Coronary artery (tissue), 2 donors: ENCODE data around the gene HS1BP3.

ENCODE experiments used
- DNase-seq: peaks from one replicate; pipeline ENCODE4 v3.0.0-alpha.2; 2017; ENCODE audit warnings: low spot score
- H3K27ac ChIP-seq, 2 donors: fragments of 200-600 bp; sonication (generic); one replicate each; pipeline ENCODE4 v1.5.1; 2016 to 2019
- H3K4me3 ChIP-seq: fragments of 200-600 bp; sonication (generic); 2 replicates; pipeline ENCODE4 v1.5.1; 2016; ENCODE audit warnings: mild to moderate bottlenecking, moderate library complexity
- TF ChIP-seq, protein P1 (sequence below): fragments of 200-600 bp; sonication (generic); IDR thresholded peaks from one replicate; pipeline ENCODE4 v1.5.1; 2019; ENCODE audit warnings: antibody characterized with exemption

Gene HS1BP3

DNA sequence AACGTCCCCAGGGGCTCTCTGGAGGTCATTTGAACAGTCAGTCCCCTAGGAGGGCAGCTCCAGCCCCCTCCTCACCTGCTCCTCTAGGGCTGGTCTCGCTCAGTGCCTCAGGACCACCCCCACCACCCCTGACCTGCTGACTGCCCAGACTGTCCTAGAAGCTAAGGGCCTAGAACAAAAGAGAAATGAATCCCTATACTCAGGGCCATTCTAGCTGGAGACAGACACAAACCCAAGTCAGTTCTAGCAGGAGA lies 83.0 kb downstream of the HS1BP3 start:
- peak overlapping the region in 1 of 2 donors; percentile 79 for H3K27ac ChIP-seq
- H3K4me3 ChIP-seq: no peak overlapping the region
- no peak for DNase-seq
- TF ChIP-seq, protein P1, sequence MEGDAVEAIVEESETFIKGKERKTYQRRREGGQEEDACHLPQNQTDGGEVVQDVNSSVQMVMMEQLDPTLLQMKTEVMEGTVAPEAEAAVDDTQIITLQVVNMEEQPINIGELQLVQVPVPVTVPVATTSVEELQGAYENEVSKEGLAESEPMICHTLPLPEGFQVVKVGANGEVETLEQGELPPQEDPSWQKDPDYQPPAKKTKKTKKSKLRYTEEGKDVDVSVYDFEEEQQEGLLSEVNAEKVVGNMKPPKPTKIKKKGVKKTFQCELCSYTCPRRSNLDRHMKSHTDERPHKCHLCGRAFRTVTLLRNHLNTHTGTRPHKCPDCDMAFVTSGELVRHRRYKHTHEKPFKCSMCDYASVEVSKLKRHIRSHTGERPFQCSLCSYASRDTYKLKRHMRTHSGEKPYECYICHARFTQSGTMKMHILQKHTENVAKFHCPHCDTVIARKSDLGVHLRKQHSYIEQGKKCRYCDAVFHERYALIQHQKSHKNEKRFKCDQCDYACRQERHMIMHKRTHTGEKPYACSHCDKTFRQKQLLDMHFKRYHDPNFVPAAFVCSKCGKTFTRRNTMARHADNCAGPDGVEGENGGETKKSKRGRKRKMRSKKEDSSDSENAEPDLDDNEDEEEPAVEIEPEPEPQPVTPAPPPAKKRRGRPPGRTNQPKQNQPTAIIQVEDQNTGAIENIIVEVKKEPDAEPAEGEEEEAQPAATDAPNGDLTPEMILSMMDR: no peak
